Activated T-helper 17 cell treated with anti-CD3 and anti-CD28 coated beads, Interleukin-2, amount 50 U/mL, for 72 hours (primary cell): ENCODE data around the gene SERHL2. TPM values are rescaled to one million over a fixed set of nuclear protein-coding genes. Genes with fewer than 3 reads are reported as not detected.
A peak's percentile ranks its signal among the peaks of the same experiment; 100 is the strongest.
"Not testable (repeated sequence)": the region's sequence is repeated elsewhere in the genome, so short reads cannot be mapped to it uniquely, and the experiment has no call there.

Experiments used
- ATAC-seq: fragments of 150-1000 bp; cut with Tn5 transposase; replicated peaks from 2 replicates; pipeline ENCODE4 v1.10.0; 2021; ENCODE audit warnings: mild to moderate bottlenecking, moderate library complexity
- H3K27ac Mint-ChIP-seq: one replicate; pipeline ENCODE4 v1.8.0; 2022; ENCODE audit warnings: mixed read lengths
- H3K27me3 Mint-ChIP-seq: one replicate; pipeline ENCODE4 v1.8.0; 2022; ENCODE audit warnings: mixed read lengths
- H3K36me3 Mint-ChIP-seq: one replicate; pipeline ENCODE4 v1.8.0; 2022; ENCODE audit warnings: low read depth, mild to moderate bottlenecking, mixed read lengths
- H3K4me1 Mint-ChIP-seq: one replicate; pipeline ENCODE4 v1.8.0; 2022; ENCODE audit warnings: mixed read lengths
- H3K4me3 Mint-ChIP-seq: one replicate; pipeline ENCODE4 v1.8.0; 2022; ENCODE audit warnings: mild to moderate bottlenecking, mixed read lengths
- H3K9me3 Mint-ChIP-seq: one replicate; pipeline ENCODE4 v1.8.0; 2022; ENCODE audit warnings: mixed read lengths
- total RNA-seq, 2 donors: library from RNA; stranded (reverse); gene quantifications; one replicate each; pipeline ENCODE4 v1.2.3, GENCODE V29; 2022

SERHL2 gene
- total RNA-seq, 2 donors from 2014 or later = 0.48 to 1.2 TPM

DNA sequence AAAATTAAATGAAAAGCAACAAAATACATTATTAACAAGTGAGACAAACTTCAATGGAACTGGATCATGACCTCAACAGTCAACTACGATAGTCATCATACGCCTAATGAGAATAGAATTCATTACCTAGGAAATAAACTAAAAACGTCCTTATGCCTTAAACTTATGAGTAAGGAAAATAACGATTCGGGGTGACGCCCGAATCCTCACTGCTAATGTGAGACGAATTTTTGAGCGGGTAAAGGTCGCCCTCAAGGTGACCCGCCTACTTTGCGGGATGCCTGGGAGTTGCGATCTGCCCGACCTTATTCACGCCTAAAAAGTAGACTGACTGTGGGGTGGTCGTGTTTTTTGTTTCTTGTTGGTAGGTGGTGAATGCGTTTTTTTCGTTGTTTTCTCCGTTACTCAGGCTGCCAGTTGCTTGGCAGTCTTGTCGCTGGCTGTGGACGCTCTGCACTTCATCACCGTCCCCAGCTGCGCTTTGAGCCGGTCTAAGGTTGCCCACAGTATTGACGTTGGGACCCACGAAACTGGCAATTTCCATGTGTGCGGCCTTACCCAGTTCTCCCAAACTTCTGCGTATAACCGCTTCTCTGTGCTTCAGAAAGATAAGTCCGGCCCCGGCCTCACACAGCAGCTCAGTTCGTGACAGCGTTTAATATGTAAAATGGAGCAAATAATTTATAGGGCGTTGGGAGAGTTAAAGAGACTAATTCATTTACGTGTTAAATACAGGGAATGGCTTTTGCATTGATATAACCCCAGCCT, 61.5 kb downstream of the SERHL2 start:
- Mint-ChIP-seq H3K36me3 (peaks cover 51% of the 10 kb centered on the region), H3K4me3 (peak overlapping the region; percentile 92), H3K9me3 (no peaks in the 10 kb centered on the region), H3K4me1 (peaks cover 21% of the 10 kb centered on the region), H3K27me3 (no peaks in the 10 kb centered on the region), H3K27ac (peak overlapping the region; percentile 100)
- peak; percentile 72 for ATAC-seq

DNA sequence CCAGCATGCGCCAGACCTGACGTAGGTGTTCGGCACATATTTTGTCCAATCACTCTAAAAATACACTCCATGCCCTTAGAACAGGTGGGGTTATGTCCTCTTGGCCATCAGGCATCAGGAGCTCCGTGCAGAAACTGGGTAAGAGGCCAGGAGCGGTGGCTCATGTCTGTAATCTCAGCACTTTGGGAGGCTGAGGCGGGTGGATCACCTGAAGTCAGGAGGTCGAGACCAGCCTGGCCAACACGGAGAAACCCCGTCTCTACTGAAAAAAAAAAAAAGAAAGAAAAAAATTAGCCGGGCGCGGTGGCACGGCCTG, 62.1 kb downstream of the SERHL2 start:
- peak; percentile 1 for ATAC-seq
- Mint-ChIP-seq H3K27ac (peak overlapping the region; percentile 100), H3K4me1 (peaks cover 20% of the 10 kb centered on the region), H3K4me3 (peak overlapping the region; percentile 92), H3K36me3 (peaks cover 45% of the 10 kb centered on the region)
- not testable (repeated sequence) for H3K27me3 Mint-ChIP-seq, H3K9me3 Mint-ChIP-seq

GRCh38 chr22:42617155-42617983, 63.6 kb downstream of the SERHL2 start:
- H3K4me3 Mint-ChIP-seq = no peak overlapping the region
- no peak for ATAC-seq
- H3K27ac Mint-ChIP-seq = peak overlapping the region; percentile 43
- peaks cover 19% of the 10 kb centered on the region for H3K4me1 Mint-ChIP-seq
- H3K9me3 Mint-ChIP-seq = no peaks in the 10 kb centered on the region
- H3K36me3 Mint-ChIP-seq = peaks cover 30% of the 10 kb centered on the region
- H3K27me3 Mint-ChIP-seq = no peaks in the 10 kb centered on the region

DNA sequence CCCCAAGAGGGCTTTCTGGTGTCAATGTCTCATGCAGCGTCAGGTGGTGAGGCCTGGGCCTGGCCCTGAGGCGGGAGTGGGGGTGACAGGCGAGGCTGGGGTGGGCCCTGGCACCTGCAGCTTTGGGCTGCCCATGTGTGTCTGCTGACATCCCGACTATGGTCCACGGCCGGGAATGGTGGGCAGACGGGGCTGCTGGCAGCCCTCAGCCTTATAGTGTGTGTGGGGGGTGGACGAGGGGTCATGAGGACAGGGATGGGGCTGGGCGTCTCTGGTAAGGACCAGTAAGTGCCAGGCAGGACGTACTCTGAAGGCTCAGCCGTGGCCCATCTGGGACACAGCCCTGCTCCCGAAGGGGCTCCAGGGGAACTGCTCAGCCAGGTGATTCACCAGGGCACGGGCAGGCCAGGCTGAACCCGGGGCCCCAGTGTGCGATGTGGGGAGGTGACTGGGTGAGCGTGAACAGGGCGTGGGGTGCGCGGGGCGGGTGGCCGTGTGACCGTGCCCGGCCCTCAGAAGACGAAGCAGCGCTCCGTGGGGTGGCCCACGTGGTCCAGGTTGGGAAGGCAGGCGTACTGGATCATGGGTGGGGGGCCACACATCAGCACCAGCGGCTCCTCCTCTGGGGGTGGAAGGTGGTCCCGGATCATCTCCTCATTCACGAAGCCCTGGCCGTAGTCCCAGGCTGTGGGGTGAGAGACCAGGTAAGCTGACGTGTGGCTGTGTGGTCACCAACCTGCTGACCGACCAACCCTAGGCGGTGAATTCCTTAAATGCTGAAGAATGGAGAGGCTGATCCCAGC, 65.7 kb downstream of the SERHL2 start:
- Mint-ChIP-seq H3K4me1 (peaks cover 13% of the 10 kb centered on the region), H3K9me3 (no peaks in the 10 kb centered on the region)
- ATAC-seq = no peak

GRCh38 chr22:42620084-42620483, 66.3 kb downstream of the SERHL2 start:
- ATAC-seq = no peak
- Mint-ChIP-seq H3K4me1 (peaks cover 11% of the 10 kb centered on the region), H3K27me3 (no peaks in the 10 kb centered on the region), H3K4me3 (no peak overlapping the region), H3K9me3 (no peaks in the 10 kb centered on the region), H3K27ac (no peak overlapping the region), H3K36me3 (peaks cover 7% of the 10 kb centered on the region)

More for the DNA sequence above, 65.7 kb downstream of the SERHL2 start:
- Mint-ChIP-seq H3K4me3 (no peak overlapping the region), H3K27ac (no peak overlapping the region), H3K27me3 (no peaks in the 10 kb centered on the region), H3K36me3 (peaks cover 12% of the 10 kb centered on the region)

GRCh38 chr22:42621505-42622002, 67.8 kb downstream of the SERHL2 start:
- Mint-ChIP-seq H3K27ac (no peak overlapping the region), H3K4me1 (peaks cover 6% of the 10 kb centered on the region), H3K4me3 (no peak overlapping the region), H3K9me3 (no peaks in the 10 kb centered on the region), H3K27me3 (no peaks in the 10 kb centered on the region), H3K36me3 (peaks cover 12% of the 10 kb centered on the region)
- ATAC-seq = peak; percentile 84

- Mint-ChIP-seq H3K27me3 (no peaks in the 10 kb centered on the region), H3K4me3 (no peak overlapping the region), H3K36me3 (peaks cover 16% of the 10 kb centered on the region), H3K4me1 (peaks cover 6% of the 10 kb centered on the region), H3K9me3 (no peaks in the 10 kb centered on the region), H3K27ac (no peak overlapping the region)
- ATAC-seq = no peak
Measured at GRCh38 chr22:42622061-42622710, 68.4 kb downstream of the SERHL2 start.

DNA sequence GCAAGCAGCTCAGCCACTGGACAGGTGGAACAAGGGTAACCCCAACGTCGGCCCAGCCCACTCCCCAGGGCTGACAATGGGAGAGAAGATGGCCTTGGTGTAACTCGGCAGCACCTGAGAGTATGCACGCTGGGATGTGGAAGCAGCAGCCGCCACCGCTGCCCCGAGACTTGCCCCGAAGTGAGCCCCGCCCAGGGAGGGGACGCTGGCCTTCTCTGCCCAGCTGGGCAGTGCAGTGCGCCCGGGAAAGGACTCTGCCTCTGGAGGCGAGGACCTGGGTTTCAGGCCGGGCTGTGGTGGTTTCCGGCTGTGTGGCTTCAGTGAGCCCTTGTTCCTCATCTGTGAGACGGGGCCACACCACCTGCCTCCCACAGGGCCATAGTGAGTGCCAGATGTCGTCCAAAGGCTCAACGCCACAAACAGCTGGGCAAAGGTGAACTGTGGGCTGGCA, 69.6 kb downstream of the SERHL2 start:
- Mint-ChIP-seq H3K9me3 (no peaks in the 10 kb centered on the region), H3K4me3 (no peak overlapping the region), H3K27ac (no peak overlapping the region), H3K4me1 (peaks cover 6% of the 10 kb centered on the region), H3K27me3 (no peaks in the 10 kb centered on the region), H3K36me3 (peaks cover 20% of the 10 kb centered on the region)
- no peak for ATAC-seq

Other genes with a start within 250 kb of the SERHL2 start
- gene NFAM1, start 121.6 kb upstream of the SERHL2 start, total RNA-seq = under 1 TPM; 0.15 to 0.40 TPM
- 10 to 100 TPM; 37.6 to 83.4 TPM for gene RRP7A, start 34.2 kb upstream of the SERHL2 start, total RNA-seq
- gene POLDIP3, start 60.9 kb downstream of the SERHL2 start, total RNA-seq = 10 to 100 TPM; 70.0 to 72.4 TPM
- gene ATP5MGL, start 86.6 kb downstream of the SERHL2 start, total RNA-seq = 1 to 10 TPM in 1 of 2 donors, under 1 TPM in 1; 0.45 to 1.1 TPM
- gene CYB5R3, start 95.4 kb downstream of the SERHL2 start, total RNA-seq = 10 to 100 TPM; 55.5 to 86.1 TPM
- under 1 TPM in 1 of 2 donors, not detected in 1; 0.19 TPM for gene A4GALT, start 166.9 kb downstream of the SERHL2 start, total RNA-seq